Fibroblast of the aortic adventitia (primary cell): Measurements from ENCODE around the gene ACTR6. TPM values are rescaled to one million over a fixed set of nuclear protein-coding genes. Genes with fewer than 3 reads are reported as not detected.

ENCODE experiments used
- DNase-seq: peaks from one replicate; pipeline ENCODE4 v3.0.0-alpha.2; 2010; ENCODE audit warnings: low read depth
- H3K4me3 ChIP-seq: 2 replicates; pipeline ENCODE4 v1.5.1; 2011; ENCODE audit warnings: low read depth, mild to moderate bottlenecking, control low read depth, low read length, moderate library complexity
- total RNA-seq: library from RNA; depleted of rRNA; stranded (reverse); fragments of >200 nt; gene quantifications from 2 replicates; pipeline ENCODE4 v1.2.3, GENCODE V29; 2012; ENCODE audit warnings: low replicate concordance
- TF ChIP-seq, protein P1 (sequence below): IDR thresholded peaks from 2 replicates; pipeline ENCODE4 v1.5.1; 2011; ENCODE audit warnings: mild to moderate bottlenecking, low read length, control low read depth, inconsistent platforms; ENCODE audit not compliant: insufficient read depth

The ACTR6 gene
- total RNA-seq = 9.2 and 30.0 TPM in 2 replicates

DNA sequence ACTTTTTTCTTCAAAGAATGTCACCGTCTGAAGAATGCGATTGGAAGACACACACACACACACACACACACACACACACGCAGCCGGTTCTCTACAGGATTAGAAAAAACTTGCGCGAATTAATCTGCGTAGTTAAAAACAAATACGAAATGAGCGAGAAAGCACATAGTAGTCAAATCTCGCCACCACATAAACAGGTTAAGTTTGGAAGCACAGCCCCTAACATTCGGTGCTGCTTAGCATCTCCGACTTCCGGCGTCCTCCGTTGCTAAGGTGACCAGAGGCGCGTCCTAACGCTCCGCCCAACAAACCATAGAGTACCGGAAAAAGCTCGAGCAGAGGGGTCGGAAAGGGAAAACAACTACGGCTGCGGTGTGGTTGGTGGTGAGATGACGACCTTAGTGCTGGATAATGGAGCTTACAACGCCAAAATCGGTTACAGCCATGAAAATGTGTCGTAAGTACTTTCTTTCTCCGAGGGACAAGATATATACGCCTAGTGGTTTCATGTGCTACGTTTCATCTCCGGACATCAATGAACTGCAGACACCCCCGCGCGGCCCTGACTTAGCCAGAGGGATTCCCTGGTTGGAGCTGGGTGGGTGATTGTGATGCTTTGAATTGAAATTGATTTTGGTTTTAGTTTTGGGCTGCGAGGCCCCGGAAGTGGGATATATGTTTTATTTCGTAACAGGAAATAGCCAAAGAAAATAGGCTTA is at the start of gene ACTR6:
Gene ACTR6 (plus strand): TSS at position 353 of the 719 bp plus-strand sequence. CDS start 37 bp downstream, at position 390.
- TF ChIP-seq, protein P1, sequence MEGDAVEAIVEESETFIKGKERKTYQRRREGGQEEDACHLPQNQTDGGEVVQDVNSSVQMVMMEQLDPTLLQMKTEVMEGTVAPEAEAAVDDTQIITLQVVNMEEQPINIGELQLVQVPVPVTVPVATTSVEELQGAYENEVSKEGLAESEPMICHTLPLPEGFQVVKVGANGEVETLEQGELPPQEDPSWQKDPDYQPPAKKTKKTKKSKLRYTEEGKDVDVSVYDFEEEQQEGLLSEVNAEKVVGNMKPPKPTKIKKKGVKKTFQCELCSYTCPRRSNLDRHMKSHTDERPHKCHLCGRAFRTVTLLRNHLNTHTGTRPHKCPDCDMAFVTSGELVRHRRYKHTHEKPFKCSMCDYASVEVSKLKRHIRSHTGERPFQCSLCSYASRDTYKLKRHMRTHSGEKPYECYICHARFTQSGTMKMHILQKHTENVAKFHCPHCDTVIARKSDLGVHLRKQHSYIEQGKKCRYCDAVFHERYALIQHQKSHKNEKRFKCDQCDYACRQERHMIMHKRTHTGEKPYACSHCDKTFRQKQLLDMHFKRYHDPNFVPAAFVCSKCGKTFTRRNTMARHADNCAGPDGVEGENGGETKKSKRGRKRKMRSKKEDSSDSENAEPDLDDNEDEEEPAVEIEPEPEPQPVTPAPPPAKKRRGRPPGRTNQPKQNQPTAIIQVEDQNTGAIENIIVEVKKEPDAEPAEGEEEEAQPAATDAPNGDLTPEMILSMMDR = no peak
- DNase-seq = peak; percentile 96
- H3K4me3 ChIP-seq = peak within 1 kb of the TSS; percentile 87

DNA sequence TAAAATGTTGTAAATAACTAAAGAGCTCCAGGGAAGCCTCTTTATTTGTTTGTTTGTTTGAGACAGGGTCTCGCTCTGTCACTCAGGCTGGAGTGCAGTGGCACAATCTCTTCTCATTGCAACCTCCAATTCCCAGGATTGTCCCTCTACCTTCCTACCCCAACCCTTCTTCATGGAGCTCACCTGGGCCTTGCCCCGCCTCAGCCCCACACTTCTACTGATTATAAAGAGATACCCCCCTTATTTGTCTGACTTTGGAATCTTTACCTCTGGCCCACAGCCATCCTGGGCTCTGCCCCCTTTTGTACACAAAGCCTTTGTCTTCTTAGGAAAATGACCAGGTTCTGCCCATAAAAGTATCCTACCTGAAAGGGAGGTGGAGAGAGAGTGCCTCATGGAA is 48.8 kb upstream of the ACTR6 start:
- no peak for DNase-seq
- no peak overlapping the region for H3K4me3 ChIP-seq
- TF ChIP-seq, protein P1 = no peak

DNA sequence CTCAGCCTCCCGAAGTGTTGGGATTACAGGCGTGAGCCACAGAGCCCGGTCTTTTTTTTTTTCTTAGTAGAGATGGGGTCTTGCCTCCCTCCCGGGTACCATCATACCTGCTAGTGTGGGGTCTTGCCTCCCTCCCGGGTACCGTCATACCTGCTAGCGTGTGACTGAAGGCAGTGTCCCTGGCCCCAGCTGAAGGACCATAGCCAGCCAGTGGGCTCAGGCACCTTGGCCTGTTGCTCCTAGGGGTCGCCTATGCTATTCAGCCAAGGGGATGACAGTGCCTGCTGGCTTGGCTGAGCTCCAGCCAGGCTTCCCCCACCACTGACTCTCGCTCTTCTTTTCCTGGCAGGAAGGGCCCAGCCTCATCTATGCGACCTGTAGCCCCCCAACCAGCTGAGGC is 47.5 kb upstream of the ACTR6 start:
- TF ChIP-seq, protein P1 = no peak
- H3K4me3 ChIP-seq = no peak overlapping the region
- no peak for DNase-seq

DNA sequence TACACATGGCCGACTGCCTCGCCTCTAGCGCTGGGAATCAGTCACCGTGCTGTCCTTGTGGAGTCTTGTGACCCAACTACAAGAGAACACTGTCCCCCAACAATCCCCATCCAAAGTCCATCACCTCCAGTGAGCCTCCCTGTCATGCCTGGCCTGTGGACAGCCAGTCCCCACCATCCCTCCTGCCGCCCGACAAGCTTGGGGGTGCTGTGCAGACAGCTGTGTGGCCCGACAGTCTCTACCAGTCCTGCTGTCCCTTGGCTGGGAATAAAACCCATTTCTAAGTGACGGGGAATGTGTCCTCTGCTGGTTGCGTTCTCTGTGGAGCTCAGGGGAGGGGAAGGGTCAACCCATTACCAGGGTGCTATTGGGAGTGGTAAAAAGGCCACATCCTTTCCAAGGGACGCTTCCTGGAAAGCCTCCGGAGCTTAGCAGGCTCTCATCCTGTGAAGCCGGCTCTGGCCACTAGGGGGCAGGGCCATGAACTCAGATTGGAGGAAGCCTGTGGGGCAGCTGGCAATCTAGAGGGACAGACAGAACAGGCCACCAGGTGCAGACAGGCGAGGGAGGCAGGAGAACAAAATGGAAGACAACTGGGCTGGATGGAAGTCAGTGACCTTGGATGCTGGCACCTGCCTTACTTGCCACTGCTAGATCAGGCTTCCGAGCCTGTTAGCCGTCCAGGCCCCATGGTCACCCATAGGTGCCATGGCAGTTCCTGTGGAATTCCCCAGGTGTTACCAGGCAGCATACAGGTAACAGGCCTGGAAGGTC is 46.0 kb upstream of the ACTR6 start:
- no peak overlapping the region for H3K4me3 ChIP-seq
- TF ChIP-seq, protein P1 = peak; percentile 89
- peak; percentile 61 for DNase-seq

DNA sequence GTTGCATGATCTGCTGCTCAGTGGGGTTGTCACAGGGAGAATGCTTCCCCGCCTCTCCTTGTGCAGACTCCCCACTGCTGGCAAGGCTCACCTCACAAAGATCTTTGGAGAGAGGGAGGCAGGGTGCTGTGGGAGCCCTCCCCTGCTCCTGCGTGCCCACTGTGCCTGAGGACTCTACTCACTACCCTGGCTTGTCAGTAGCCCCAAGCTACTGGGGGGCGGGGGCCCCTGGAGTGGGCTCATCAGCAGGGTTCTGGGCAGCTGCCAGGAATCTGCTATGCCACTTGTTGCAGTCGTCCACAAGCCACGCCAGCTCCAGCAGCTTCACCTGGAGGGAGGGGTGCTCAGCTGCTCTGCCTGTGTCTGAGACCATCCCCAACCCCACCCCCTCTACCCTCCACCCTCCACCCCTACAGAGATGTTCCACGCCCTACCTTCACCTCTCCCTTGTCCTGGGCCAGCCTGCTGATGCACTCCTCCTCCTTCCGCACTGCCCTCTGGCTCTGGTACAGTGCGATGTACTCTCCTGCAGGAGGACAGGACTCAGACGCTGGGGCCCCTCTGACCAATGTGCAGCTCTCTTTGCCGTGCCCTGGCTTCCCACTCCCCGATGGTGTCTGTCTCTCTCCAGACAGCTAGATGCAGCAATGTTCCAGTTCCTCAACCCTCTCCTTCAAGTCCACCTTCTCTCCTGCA is 43.7 kb upstream of the ACTR6 start:
- TF ChIP-seq, protein P1 = no peak
- no peak for DNase-seq
- no peak overlapping the region for H3K4me3 ChIP-seq

DNA sequence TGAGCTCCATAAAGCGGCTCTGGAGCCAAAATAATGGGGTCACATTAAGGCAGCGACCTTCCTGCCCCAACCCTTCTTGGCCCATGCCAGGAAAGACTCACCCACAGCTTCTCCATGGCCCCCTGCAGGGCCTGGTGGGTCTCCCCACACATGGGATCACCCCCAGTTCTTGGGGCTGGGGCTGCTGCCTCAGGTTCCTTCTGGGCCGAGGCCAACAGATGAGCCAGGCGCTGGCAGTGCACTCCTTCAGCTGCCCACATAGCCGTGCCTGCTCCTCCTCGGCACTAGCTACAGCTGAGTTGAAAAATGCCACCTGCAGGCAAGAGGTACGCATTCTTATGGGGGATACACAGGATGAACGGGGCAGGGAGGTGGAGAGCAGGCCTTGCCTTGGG is 43.2 kb upstream of the ACTR6 start:
- TF ChIP-seq, protein P1 = no peak
- H3K4me3 ChIP-seq = no peak overlapping the region
- DNase-seq = no peak
